Left ventricle myocardium superior (tissue), 1 donor: ENCODE measurements around the gene MTG2. TPM values are rescaled to one million over a fixed set of nuclear protein-coding genes. Genes with fewer than 3 reads are reported as not detected.
A peak's percentile ranks its signal among the peaks of the same experiment; 100 is the strongest.

ENCODE experiments used
- ATAC-seq: fragments of 200-7000 bp; cut with Tn5 transposase; one replicate; pipeline ENCODE4 v1.9.1; 2020; ENCODE audit warnings: mild to moderate bottlenecking, moderate library complexity
- DNase-seq: peaks from one replicate; pipeline ENCODE4 v3.0.0-alpha.2; 2020
- intact Hi-C: fragments of 100-400 bp; cut with micrococcal nuclease; formaldehyde crosslinking; loops from one replicate; pipeline ENCODE4 v1.11.0; 2022
- total RNA-seq: library from RNA; stranded (reverse); fragmentation: NEBNext Ultra II Directional; extraction: Animal tissue kit (Norgen Biotek cat#: 25700); gene quantifications from one replicate; pipeline ENCODE4 v1.2.1, GENCODE V29; 2021
- donor health status: DM: no; HTN: yes; CAD: no; lungs with severe emphysema.

MTG2 gene
- total RNA-seq, 1 donor from 2014 or later = 27.3 TPM

- no peak for ATAC-seq
- DNase-seq = peak; percentile 12
- intact Hi-C loops = no loop called here
These were observed 7.8 kb upstream of the MTG2 start for GRCh38 chr20:62174870-62175624.

- intact Hi-C loops = no loop called here
- no peak for ATAC-seq
- DNase-seq = peak; percentile 7
These were observed 7.1 kb upstream of the MTG2 start for GRCh38 chr20:62175711-62176110.

- ATAC-seq = no peak
- DNase-seq = peak; percentile 14
These were observed 6.0 kb upstream of the MTG2 start for GRCh38 chr20:62176866-62177265.

GRCh38 chr20:62177307-62177706 lies 5.5 kb upstream of the MTG2 start:
- ATAC-seq = no peak
- no peak for DNase-seq
- intact Hi-C loops = no loop called here

More at GRCh38 chr20:62176866-62177265, 6.0 kb upstream of the MTG2 start:
- intact Hi-C loops = no loop called here

- no peak for ATAC-seq
- DNase-seq = peak; percentile 22
- intact Hi-C loops = no loop called here
These were observed 4.3 kb upstream of the MTG2 start for GRCh38 chr20:62178316-62179161.

- intact Hi-C loops = no loop called here
- ATAC-seq = no peak
These were observed 3.7 kb upstream of the MTG2 start for GRCh38 chr20:62179162-62179504.

GRCh38 chr20:62181808-62182207 lies 1.0 kb upstream of the MTG2 start:
- ATAC-seq (no peak), DNase-seq (no peak)
- intact Hi-C loops = no loop called here

More at GRCh38 chr20:62179162-62179504, 3.7 kb upstream of the MTG2 start:
- peak; percentile 10 for DNase-seq

- ATAC-seq (no peak), DNase-seq (peak; percentile 17)
- intact Hi-C loops = no loop called here
These were observed 756 bp downstream of the MTG2 start for GRCh38 chr20:62183426-62184142.

GRCh38 chr20:62186096-62186426 lies 3.2 kb downstream of the MTG2 start:
- ATAC-seq (no peak), DNase-seq (no peak)
- intact Hi-C loops = no loop called here

- DNase-seq (no peak), ATAC-seq (no peak)
- intact Hi-C loops = no loop called here
These were observed 4.3 kb downstream of the MTG2 start for GRCh38 chr20:62186887-62187866.

GRCh38 chr20:62190639-62191411 lies 8.0 kb downstream of the MTG2 start:
- no peak for ATAC-seq
- intact Hi-C loops = no loop called here
- peak; percentile 18 for DNase-seq

GRCh38 chr20:62191781-62192559 lies 9.1 kb downstream of the MTG2 start:
- intact Hi-C loops = no loop called here
- DNase-seq (peak; percentile 31), ATAC-seq (peak; percentile 72)

GRCh38 chr20:62192635-62193034 lies 9.8 kb downstream of the MTG2 start:
- peak; percentile 58 for ATAC-seq
- intact Hi-C loops = no loop called here
- DNase-seq = peak; percentile 35

- intact Hi-C loops = no loop called here
- ATAC-seq (no peak), DNase-seq (peak; percentile 19)
These were observed 10.5 kb downstream of the MTG2 start for GRCh38 chr20:62193079-62194025.

- intact Hi-C loops = no loop called here
- ATAC-seq (no peak), DNase-seq (peak; percentile 11)
These were observed 12.2 kb downstream of the MTG2 start for GRCh38 chr20:62195075-62195405.

- intact Hi-C loops = no loop called here
- ATAC-seq = no peak
- peak; percentile 7 for DNase-seq
These were observed 12.9 kb downstream of the MTG2 start for GRCh38 chr20:62195736-62196135.
